K562 (cell line): ENCODE results near the gene CEND1. TPM values are rescaled to one million over a fixed set of nuclear protein-coding genes. Genes with fewer than 3 reads are reported as not detected.

Experiments
- ATAC-seq: fragments of 200-7000 bp; cut with Tn5 transposase; 3 replicates; pipeline ENCODE4 v1.9.1; 2020; ENCODE audit warnings: moderate library complexity
- BruUV-seq: library from RNA; stranded (reverse); fragments of 400-500 nt; replicated peaks from 2 replicates; lab custom pipeline; 2021; lab: Mats Ljungman, UMichigan
- CTCF ChIA-PET: fragments of 300-600 bp; formaldehyde crosslinking; extraction: SDS; loops from one replicate; lab custom pipeline; 2021; ENCODE audit warnings: low intra/inter-chr PET ratio; lab: Yijun Ruan, JAX
- POLR2A ChIA-PET: fragments of 300-600, 350-650 bp; sonication (Branson Sonifier 250); formaldehyde crosslinking; extraction: SDS; loops from one replicate; lab custom pipeline; 2021; ENCODE audit warnings: antibody characterized with exemption, inconsistent platforms; lab: Yijun Ruan, JAX
- DNase-seq, 4 experiments: peaks; one replicate each; pipeline versions ENCODE4 v3.0.0 to v3.0.0-alpha.2; 2011 to 2018; ENCODE audit warnings: low spot score in 3 of 4, mixed read lengths in 3 of 4; ENCODE audit errors: extremely low read depth in 1 of 4
- FAIRE-seq: peaks from 2 replicates; lab custom pipeline; 2011; peaks lifted over from hg19 to GRCh38; lab: Jason Lieb, UNC
- H2AFZ ChIP-seq: 2 replicates; pipeline ENCODE4 v1.6.0; 2011; ENCODE audit warnings: low read depth, low read length, control low read depth, inconsistent platforms
- H3K27ac ChIP-seq: fragments of 200-600 bp; 3 replicates; pipeline ENCODE4 v1.8.0; 2011; ENCODE audit warnings: low read depth, mild to moderate bottlenecking, control low read depth, inconsistent platforms, low read length, moderate library complexity, mixed read lengths; ENCODE audit errors: extremely low read depth
- H3K27me3 ChIP-seq, 2 experiments: fragments of 300-600 bp in 1 of 2; 2 replicates in 1 of 2; 3 replicates in 1 of 2; pipeline versions ENCODE4 v1.6.0 to v1.8.0; 2011; ENCODE audit warnings: inconsistent platforms in 2 of 2, low read length in 2 of 2, mild to moderate bottlenecking in 1 of 2, mixed read lengths in 1 of 2, moderate library complexity in 1 of 2; ENCODE audit not compliant: control insufficient read depth in 2 of 2, insufficient read depth in 2 of 2
- H3K36me3 ChIP-seq: fragments of 300-600 bp; 3 replicates; pipeline ENCODE4 v1.8.0; 2011; ENCODE audit warnings: mild to moderate bottlenecking, low read length, inconsistent platforms; ENCODE audit not compliant: control insufficient read depth, insufficient read depth
- H3K4me1 ChIP-seq, 2 experiments: fragments of 200-600 bp in 1 of 2; replicated peaks in 1 of 2; 2 replicates in 1 of 2; 3 replicates in 1 of 2; pipeline versions ENCODE4 v1.5.1 to v1.8.0; 2011; ENCODE audit warnings: inconsistent platforms in 2 of 2, low read length in 2 of 2, mild to moderate bottlenecking in 1 of 2, mixed read lengths in 1 of 2, moderate library complexity in 1 of 2; ENCODE audit not compliant: control insufficient read depth in 2 of 2, insufficient read depth in 2 of 2
- H3K4me2 ChIP-seq: 2 replicates; pipeline ENCODE4 v1.6.1; 2011; ENCODE audit warnings: low read length, control low read depth, inconsistent platforms, mixed read lengths; ENCODE audit not compliant: insufficient read depth
- H3K4me3 ChIP-seq: fragments of 200-600 bp; sonication (generic), shearing (Covaris generic); 2 replicates; pipeline ENCODE4 v1.5.1; 2016; ENCODE audit warnings: control low read depth, inconsistent platforms
- H3K79me2 ChIP-seq: fragments of 200-600 bp; 3 replicates; pipeline ENCODE4 v1.8.0; 2011; ENCODE audit warnings: low read length, inconsistent platforms; ENCODE audit not compliant: control insufficient read depth, insufficient read depth
- H3K9ac ChIP-seq, 2 experiments: 2 replicates each; pipeline versions ENCODE4 v1.6.0 to v1.6.1; 2011; ENCODE audit warnings: low read depth in 2 of 2, low read length in 2 of 2, control low read depth in 1 of 2, inconsistent platforms in 1 of 2, mild to moderate bottlenecking in 1 of 2, mixed read lengths in 1 of 2; ENCODE audit not compliant: insufficient read depth in 1 of 2
- H3K9me1 ChIP-seq: one replicate; pipeline ENCODE4 v1.6.0; 2011; ENCODE audit warnings: inconsistent platforms, mild to moderate bottlenecking, low read length, moderate library complexity; ENCODE audit not compliant: control insufficient read depth, insufficient read depth
- H3K9me3 ChIP-seq: replicated peaks from 2 replicates; pipeline ENCODE4 v1.5.1; 2011; ENCODE audit warnings: low read depth, low read length, inconsistent platforms; ENCODE audit not compliant: control insufficient read depth, insufficient read depth
- H4K20me1 ChIP-seq: replicated peaks from 2 replicates; pipeline ENCODE4 v1.6.1; 2011; ENCODE audit warnings: low read length, inconsistent platforms, mixed read lengths; ENCODE audit not compliant: control insufficient read depth, insufficient read depth
- CHAMP1 ChIP-seq: fragments of 450-650 bp; IDR thresholded peaks from 2 replicates; pipeline ENCODE4 v1.6.1; 2016; ENCODE audit warnings: mild to moderate bottlenecking
- CREB1 ChIP-seq, 2 experiments: sonication (generic) in 1 of 2; formaldehyde crosslinking in 1 of 2; IDR thresholded peaks; 2 replicates each; pipeline versions ENCODE4 v1.6.1 to v1.8.0; 2012 to 2022; ENCODE audit warnings: inconsistent platforms in 1 of 2, mild to moderate bottlenecking in 1 of 2, missing genetic modification reagents in 1 of 2, moderate library complexity in 1 of 2
- CREB5 ChIP-seq: fragments of 250-450 bp; sonication (Bioruptor Pico); IDR thresholded peaks from 2 replicates; pipeline ENCODE4 v1.5.0; 2020; ENCODE audit warnings: mild to moderate bottlenecking
- E2F8 ChIP-seq: fragments of 450-650 bp; IDR thresholded peaks from 2 replicates; pipeline ENCODE4 v1.7.1; 2018; ENCODE audit warnings: mild to moderate bottlenecking, low read depth; ENCODE audit not compliant: partially characterized antibody
- HBP1 ChIP-seq: fragments of 450-650 bp; formaldehyde crosslinking; IDR thresholded peaks from 2 replicates; pipeline ENCODE4 v1.4.0; 2022; ENCODE audit warnings: missing genetic modification characterization
- SIN3B ChIP-seq: fragments of 450-650 bp; IDR thresholded peaks from 2 replicates; pipeline ENCODE4 v1.6.1; 2017; ENCODE audit warnings: low read depth, mild to moderate bottlenecking, moderate library complexity
- TBL1XR1 ChIP-seq, 2 experiments: IDR thresholded peaks; 2 replicates each; pipeline ENCODE4 v1.6.1; 2012; ENCODE audit warnings: improper control_type of control experiment in 2 of 2, low read length in 2 of 2, mild to moderate bottlenecking in 1 of 2
- TCF7L2 ChIP-seq: fragments of 150-350 bp; IDR thresholded peaks from 2 replicates; pipeline ENCODE4 v1.6.1; 2016; ENCODE audit warnings: low read depth, mild to moderate bottlenecking, low read length, moderate library complexity
- XRCC5 ChIP-seq: fragments of 200-400 bp; formaldehyde crosslinking; IDR thresholded peaks from 2 replicates; pipeline ENCODE4 v1.6.1; 2017; ENCODE audit warnings: low read depth, mild to moderate bottlenecking, low read length
- ZNF274 ChIP-seq: IDR thresholded peaks from 2 replicates; pipeline ENCODE4 v1.6.1; 2011; ENCODE audit warnings: low read depth, mild to moderate bottlenecking, low read length, moderate library complexity, borderline replicate concordance
- ZNF695 ChIP-seq: fragments of 450-650 bp; formaldehyde crosslinking; IDR thresholded peaks from 2 replicates; pipeline ENCODE4 v1.4.0; 2020; ENCODE audit warnings: mild to moderate bottlenecking, moderate library complexity
- WGBS: fragments of 100-300 bp; shearing (Covaris generic); methylation state at CpG from one replicate; pipeline ENCODE4 v1.1.6; 2016; ENCODE audit warnings: low coverage, mixed read lengths; ENCODE audit not compliant: insufficient coverage; ENCODE audit errors: missing lambda C conversion rate; 5-methylcytosine and 5-hydroxymethylcytosine counted together
- in situ Hi-C: fragments of 300-500 bp; cut with MboI; formaldehyde crosslinking; loops from 4 replicates; pipeline ENCODE4 v1.15.0; 2018; ENCODE audit warnings: inconsistent platforms, mixed read lengths
- intact Hi-C: fragments of 100-400 bp; cut with micrococcal nuclease; formaldehyde crosslinking; loops from 2 replicates; pipeline ENCODE4 v1.14.2; 2022
- polyA plus RNA-seq, 8 experiments: library from polyadenylated mRNA; depleted of rRNA in 4 of 8; stranded (reverse) in 5 of 8; unstranded in 3 of 8; fragments of >200 nt; fragmentation: Nextera tagmentation in 2 of 8; fragmentation: Illumina TruSeq in 1 of 8; extraction: Ambion mirVana in 2 of 8; extraction: Trizol in 1 of 8; gene quantifications; 2 replicates each; pipeline versions ENCODE4 v1.2.1 to v1.2.3, GENCODE V29; 2011 to 2014; ENCODE audit warnings: inconsistent platforms in 1 of 8, missing spikeins in 1 of 8
- total RNA-seq, 7 experiments: library from RNA; depleted of rRNA in 6 of 7; stranded (reverse); fragments of >200 nt in 6 of 7; fragmentation: Illumina TruSeq in 2 of 7; extraction: Trizol in 2 of 7; gene quantifications; 2 replicates each; pipeline versions ENCODE4 v1.2.1 to v1.2.3, GENCODE V29; 2011 to 2021; ENCODE audit warnings: low replicate concordance in 1 of 7

Gene CEND1
- total and polyA plus RNA-seq, 9 of the 15 experiments (the other 6 are each of a cell fraction or from before 2014, with no cell fraction given) = 0.13 to 0.18 (median 0.16) TPM; not detected in 6

- no peaks in the 10 kb centered on the region for H3K9me3 ChIP-seq
- POLR2A ChIA-PET = interaction anchor here (0.6 to 5.2 kb wide), 14 partner anchors 8 to 179 kb away, joined by 3 to 36 read pairs (median 8); partner anchors contain the start of genes CD151, POLR2L, RPLP2 and TSPAN4
- ATAC-seq (no peak), DNase-seq (no peak), FAIRE-seq (no peak)
- H3K4me3 ChIP-seq = peak overlapping the region; percentile 89
- H3K36me3 ChIP-seq = peaks cover 38% of the 10 kb centered on the region; the same call in 1 of the 3 replicates
- CTCF ChIA-PET = no interaction called here
- H3K4me1 ChIP-seq = peaks cover 15 to 79% of the 10 kb centered on the region in 2 experiments; a peak in 4 of 5 replicates
- H3K4me2 ChIP-seq = peak overlapping the region; percentile 86
- no peaks in the 10 kb centered on the region for H3K27me3 ChIP-seq
- peaks cover 25% of the 10 kb centered on the region for H3K79me2 ChIP-seq
- no peak overlapping the region for H2AFZ ChIP-seq
- no TSS peak for BruUV-seq
- H3K9me1 ChIP-seq = peaks cover 6% of the 10 kb centered on the region
- intact Hi-C loops (no loop called here), in situ Hi-C loops (no loop called here)
- peak overlapping the region; percentile 92; the same call in 2 of the 3 replicates for H3K27ac ChIP-seq
- H3K9ac ChIP-seq = peak overlapping the region; percentile 87 to 100; a peak in 3 of 4 replicates
- WGBS = 78% methylated on average over 8 of the region's 11 CpGs
- H4K20me1 ChIP-seq = peaks cover 13% of the 10 kb centered on the region
- no peak for TF ChIP-seq CREB5 (CRISPR knock-in tag)
- no peak for TF ChIP-seq CREB1 (IDR thresholded peaks at IDR 0.05)
- 0 out of 2 replicates have a peak, but pooled peaks have one; percentile 7 for TF ChIP-seq CREB1 (CRISPR knock-in tag; IDR thresholded peaks at IDR 0.05)
- TF ChIP-seq CHAMP1 = no peak
- no peak for TF ChIP-seq TBL1XR1 (IDR thresholded peaks at IDR 0.05; ENCODE audit: low read length in 2 of 2)
- no peak for TF ChIP-seq ZNF274
- TF ChIP-seq E2F8 = no peak
- no peak for TF ChIP-seq HBP1
- TF ChIP-seq SIN3B = no peak
- TF ChIP-seq TCF7L2 = no peak
- no peak for TF ChIP-seq XRCC5
- no peak for TF ChIP-seq ZNF695 (CRISPR knock-in tag)
Measured at GRCh38 chr11:820655-821511, 31.0 kb upstream of the CEND1 start.
